ENCODE data around the gene KCNK1.

Gene KCNK1

DNA sequence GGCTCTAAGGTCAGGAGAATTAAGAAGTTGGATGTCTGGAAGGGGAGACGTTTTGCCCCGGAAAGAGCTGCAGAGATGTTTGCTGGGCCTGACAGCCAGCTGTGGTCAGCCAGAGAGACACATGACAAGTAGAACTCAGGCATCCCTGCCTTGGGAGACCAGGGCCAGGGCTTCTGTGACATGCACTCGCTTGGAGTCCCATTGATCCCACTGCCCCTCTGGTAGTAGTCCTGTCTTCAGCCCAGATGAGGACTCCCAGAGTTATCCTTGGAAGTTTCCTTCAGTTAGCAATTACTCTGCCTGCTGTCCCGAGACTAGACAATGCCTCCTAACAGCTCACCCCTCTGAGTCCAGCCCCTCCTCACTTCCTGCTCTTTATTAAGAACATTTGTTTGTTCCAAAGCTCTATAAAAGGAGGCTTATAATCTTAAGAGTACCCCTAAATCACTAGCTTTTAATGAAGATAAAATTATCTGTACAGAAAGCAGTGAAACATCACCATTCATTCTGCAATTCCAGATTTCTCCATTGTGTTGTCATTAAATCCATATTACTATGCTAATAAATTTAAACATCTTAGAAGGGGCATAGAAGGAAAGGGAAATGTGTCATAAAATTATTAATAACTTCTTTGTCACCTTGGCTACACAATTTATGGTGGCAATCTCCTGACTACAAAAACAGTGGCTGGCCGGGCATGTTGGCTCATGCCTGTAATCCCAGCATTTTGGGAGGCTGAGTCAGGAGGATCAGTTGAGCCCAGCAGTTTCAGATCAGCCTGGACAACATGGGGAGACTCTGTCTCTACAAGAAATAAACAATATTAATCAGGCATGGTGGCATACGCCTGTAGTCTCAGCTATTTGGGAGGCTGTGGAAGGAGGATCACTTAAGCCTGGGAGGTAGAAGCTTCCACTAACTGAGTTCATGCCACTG lies 94.2 kb downstream of the KCNK1 start:
- no peak for DNase-seq (ENCODE audit: low read depth in 1 of 2, low spot score in 1 of 2)
- in situ Hi-C loops (cut with HindIII; ENCODE audit: low pct_unique_long_range_greater_than_20kb, low sequenced_read_pairs), result no loop called here
- no peak for TF ChIP-seq JUND (IDR thresholded peaks at IDR 0.05; ENCODE audit: low read depth)

GRCh38 chr1:233710031-233710430 lies 96.1 kb downstream of the KCNK1 start:
- no peak for DNase-seq (ENCODE audit: low read depth in 1 of 2, low spot score in 1 of 2)
- no peak for TF ChIP-seq JUND (IDR thresholded peaks at IDR 0.05; ENCODE audit: low read depth)
- in situ Hi-C loops (cut with HindIII; ENCODE audit: low pct_unique_long_range_greater_than_20kb, low sequenced_read_pairs), result no loop called here

GRCh38 chr1:233710507-233710906 lies 96.6 kb downstream of the KCNK1 start:
- DNase-seq (ENCODE audit: low read depth in 1 of 2, low spot score in 1 of 2), result no peak
- in situ Hi-C loops (cut with HindIII; ENCODE audit: low pct_unique_long_range_greater_than_20kb, low sequenced_read_pairs), result no loop called here

DNA sequence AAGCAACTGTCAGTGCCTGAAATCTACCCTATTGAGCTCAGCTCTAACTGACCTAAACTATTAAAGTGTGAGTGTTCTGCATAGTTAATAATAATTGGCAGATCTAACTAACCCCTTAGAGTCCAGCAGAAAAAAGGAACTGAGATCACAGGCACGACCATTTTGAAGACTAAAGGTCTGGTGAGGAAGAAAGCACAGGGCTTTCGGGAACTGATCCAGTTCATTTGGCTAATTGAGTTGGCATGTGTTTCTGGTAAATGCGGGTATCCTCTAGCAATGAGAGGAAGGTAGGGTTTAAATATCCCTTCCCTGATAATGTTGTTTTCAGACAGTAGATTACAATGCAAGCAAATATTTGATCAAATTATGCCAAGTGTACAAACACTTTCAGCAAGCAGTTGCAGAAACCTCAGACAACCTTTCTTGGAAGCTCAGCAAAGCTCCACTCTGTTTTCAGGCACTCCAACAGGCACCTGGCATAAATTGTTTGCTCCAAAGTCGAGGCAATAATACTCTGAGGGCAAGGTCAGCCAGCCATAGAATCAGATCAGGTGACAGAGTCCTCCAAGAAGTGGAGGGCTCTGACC lies 100.8 kb downstream of the KCNK1 start:
- in situ Hi-C loops (cut with HindIII; ENCODE audit: low pct_unique_long_range_greater_than_20kb, low sequenced_read_pairs), result no loop called here
- TF ChIP-seq JUND (IDR thresholded peaks at IDR 0.05; ENCODE audit: low read depth), result no peak
- peak in 1 of 2 experiments; percentile 70 for DNase-seq (ENCODE audit: low read depth in 1 of 2, low spot score in 1 of 2)

More at GRCh38 chr1:233710507-233710906, 96.6 kb downstream of the KCNK1 start:
- TF ChIP-seq JUND (IDR thresholded peaks at IDR 0.05; ENCODE audit: low read depth), result no peak

GRCh38 chr1:233718057-233718456 lies 104.2 kb downstream of the KCNK1 start:
- no peak for DNase-seq (ENCODE audit: low read depth in 1 of 2, low spot score in 1 of 2)
- in situ Hi-C loops (cut with HindIII; ENCODE audit: low pct_unique_long_range_greater_than_20kb, low sequenced_read_pairs), result no loop called here
- TF ChIP-seq JUND (IDR thresholded peaks at IDR 0.05; ENCODE audit: low read depth), result no peak

- no peak for TF ChIP-seq JUND (IDR thresholded peaks at IDR 0.05; ENCODE audit: low read depth)
- no peak for DNase-seq (ENCODE audit: low read depth in 1 of 2, low spot score in 1 of 2)
- in situ Hi-C loops (cut with HindIII; ENCODE audit: low pct_unique_long_range_greater_than_20kb, low sequenced_read_pairs), result no loop called here
These were observed 105.9 kb downstream of the KCNK1 start for GRCh38 chr1:233719655-233720341.

GRCh38 chr1:233721004-233721595 lies 107.2 kb downstream of the KCNK1 start:
- TF ChIP-seq JUND (IDR thresholded peaks at IDR 0.05; ENCODE audit: low read depth), result no peak
- in situ Hi-C loops (cut with HindIII; ENCODE audit: low pct_unique_long_range_greater_than_20kb, low sequenced_read_pairs), result no loop called here
- peak in 1 of 2 experiments; percentile 42 for DNase-seq (ENCODE audit: low read depth in 1 of 2, low spot score in 1 of 2)
